ENCODE results near the gene RIN3. TPM values are rescaled to one million over a fixed set of nuclear protein-coding genes. Genes with fewer than 3 reads are reported as not detected.
"Not testable (repeated sequence)": the region's sequence is repeated elsewhere in the genome, so short reads cannot be mapped to it uniquely, and the experiment has no call there.

The RIN3 gene
- total RNA-seq, 3 donors from 2014 or later: 10.7 to 19.7 (median 12.1) TPM

- Histone ChIP-seq H3K4me1 (no peaks in the 10 kb centered on the region), H3K4me3 (no peak overlapping the region), H3K9me3 (no peaks in the 10 kb centered on the region), H3K36me3 (no peaks in the 10 kb centered on the region), H3K27ac (no peak overlapping the region), H3K27me3 (no peaks in the 10 kb centered on the region)
- DNase-seq (ENCODE audit: low spot score in 2 of 2): no peak
- no peak for TF ChIP-seq CTCF (IDR thresholded peaks at IDR 0.05)
- no peak for TF ChIP-seq POLR2A (IDR thresholded peaks at IDR 0.05)
- TF ChIP-seq POLR2AphosphoS5 (IDR thresholded peaks at IDR 0.05): no peak
- intact Hi-C loops (cut with DNase I; ENCODE audit: low total_unique reads): no loop called here
Measured at GRCh38 chr14:92677955-92678354, 164.4 kb downstream of the RIN3 start.

- TF ChIP-seq POLR2A (IDR thresholded peaks at IDR 0.05): no peak
- TF ChIP-seq POLR2AphosphoS5 (IDR thresholded peaks at IDR 0.05): no peak
- TF ChIP-seq CTCF (IDR thresholded peaks at IDR 0.05): no peak
- H3K4me3 ChIP-seq: no peak overlapping the region
- no peaks in the 10 kb centered on the region for H3K36me3 ChIP-seq
- intact Hi-C loops (cut with DNase I; ENCODE audit: low total_unique reads): no loop called here
- H3K4me1 ChIP-seq: no peaks in the 10 kb centered on the region
- H3K27me3 ChIP-seq: no peaks in the 10 kb centered on the region
- no peak for DNase-seq (ENCODE audit: low spot score in 2 of 2)
- no peaks in the 10 kb centered on the region for H3K9me3 ChIP-seq
- H3K27ac ChIP-seq: no peak overlapping the region
Measured at GRCh38 chr14:92678766-92679165, 165.2 kb downstream of the RIN3 start.

GRCh38 chr14:92679246-92679645 lies 165.7 kb downstream of the RIN3 start:
- no peak overlapping the region for H3K4me3 ChIP-seq
- H3K27ac ChIP-seq: no peak overlapping the region
- H3K27me3 ChIP-seq: no peaks in the 10 kb centered on the region
- H3K4me1 ChIP-seq: no peaks in the 10 kb centered on the region
- intact Hi-C loops (cut with DNase I; ENCODE audit: low total_unique reads): no loop called here
- TF ChIP-seq CTCF (IDR thresholded peaks at IDR 0.05): no peak
- TF ChIP-seq POLR2AphosphoS5 (IDR thresholded peaks at IDR 0.05): no peak
- TF ChIP-seq POLR2A (IDR thresholded peaks at IDR 0.05): no peak
- no peaks in the 10 kb centered on the region for H3K9me3 ChIP-seq
- H3K36me3 ChIP-seq: no peaks in the 10 kb centered on the region
- no peak for DNase-seq (ENCODE audit: low spot score in 2 of 2)

GRCh38 chr14:92680330-92680729 lies 166.7 kb downstream of the RIN3 start:
- H3K36me3 ChIP-seq; H3K27me3 ChIP-seq; H3K27ac ChIP-seq; DNase-seq (ENCODE audit: low spot score in 2 of 2); H3K4me1 ChIP-seq; H3K4me3 ChIP-seq; H3K9me3 ChIP-seq: not testable (repeated sequence)
- intact Hi-C loops (cut with DNase I; ENCODE audit: low total_unique reads): loop anchor here (10.0 kb wide), 1 partner anchor 104 kb away; no protein-coding TSS in a partner anchor

- no peak for TF ChIP-seq POLR2A (IDR thresholded peaks at IDR 0.05)
- TF ChIP-seq POLR2AphosphoS5 (IDR thresholded peaks at IDR 0.05): peak in 1 of 3 donors; percentile 49
- TF ChIP-seq CTCF (IDR thresholded peaks at IDR 0.05): peak; percentile 60 to 87 (median 75)
- intact Hi-C loops (cut with DNase I; ENCODE audit: low total_unique reads): loop anchor here (10.0 kb wide), 1 partner anchor 104 kb away; no protein-coding TSS in a partner anchor
- peak in 1 of 2 donors; percentile 40 for DNase-seq (ENCODE audit: low spot score in 2 of 2)
- H3K9me3 ChIP-seq: no peaks in the 10 kb centered on the region
- H3K27ac ChIP-seq: no peak overlapping the region
- H3K27me3 ChIP-seq: no peaks in the 10 kb centered on the region
- H3K36me3 ChIP-seq: no peaks in the 10 kb centered on the region
- H3K4me1 ChIP-seq: no peaks in the 10 kb centered on the region
- no peak overlapping the region for H3K4me3 ChIP-seq
Measured at GRCh38 chr14:92680781-92681650, 167.4 kb downstream of the RIN3 start.
